ENCODE measurements around the gene TOMM40. TPM values are rescaled to one million over a fixed set of nuclear protein-coding genes. Genes with fewer than 3 reads are reported as not detected.
"Not testable (repeated sequence)": the region's sequence is repeated elsewhere in the genome, so short reads cannot be mapped to it uniquely, and the experiment has no call there.

Gene TOMM40
- total RNA-seq, 1 experiment from 2014 or later, result 180 TPM

GRCh38 chr19:44887648-44888047 is 3.4 kb upstream of the TOMM40 start:
- Histone ChIP-seq H3K23ac (ENCODE audit: insufficient read length, low read depth, low read length) (no peak overlapping the region), H3K56ac (ENCODE audit: insufficient read length, low read depth, low read length) (no peak overlapping the region), H3K4me1 (ENCODE audit: insufficient read depth, low read length) (peaks cover 6% of the 10 kb centered on the region; the same call in 1 of the 2 replicates), H3K79me2 (ENCODE audit: insufficient read depth, low read length) (peaks cover 11% of the 10 kb centered on the region), H2BK20ac (ENCODE audit: low read depth, low read length, poor library complexity, severe bottlenecking) (no peak overlapping the region), H3T11ph (ENCODE audit: low read length) (no peak overlapping the region), H2AFZ (ENCODE audit: low read length) (no peak overlapping the region), H3K4ac (ENCODE audit: low read depth, low read length) (no peak overlapping the region), H3K27ac (ENCODE audit: insufficient read length, low read depth, low read length) (no peak overlapping the region), H3K9ac (ENCODE audit: extremely low read depth, insufficient read length, low read length) (no peak overlapping the region), H4K91ac (ENCODE audit: insufficient read length, low read depth, low read length) (no peak overlapping the region), H2BK120ac (ENCODE audit: low read depth, low read length, poor library complexity, severe bottlenecking) (no peak overlapping the region), H4K8ac (replicated peaks; ENCODE audit: insufficient read length, low read depth, low read length) (no peak overlapping the region), H2BK15ac (ENCODE audit: low read depth, low read length) (no peak overlapping the region), H3K23me2 (ENCODE audit: insufficient read length, low read depth, low read length, poor library complexity, severe bottlenecking) (peaks cover 6% of the 10 kb centered on the region), H4K20me1 (ENCODE audit: control insufficient read depth, insufficient read depth, insufficient read length) (peaks cover 3% of the 10 kb centered on the region), H3K4me2 (ENCODE audit: insufficient read depth, insufficient read length, low read length) (no peak overlapping the region), H3K9me3 (ENCODE audit: control insufficient read depth, low read depth, low read length) (no peaks in the 10 kb centered on the region), H3K79me1 (ENCODE audit: insufficient read depth, low read depth, low read length, poor library complexity, severe bottlenecking) (peaks cover 9% of the 10 kb centered on the region), H3K14ac (ENCODE audit: insufficient read depth, low read length) (no peak overlapping the region), H3K18ac (ENCODE audit: insufficient read length, low read depth, low read length) (no peak overlapping the region), H2BK12ac (ENCODE audit: insufficient read length, low read depth, low read length) (no peak overlapping the region), H2AK5ac (ENCODE audit: insufficient read length, low read length) (no peak overlapping the region), H4K5ac (ENCODE audit: insufficient read length, low read depth, low read length) (no peak overlapping the region), H3K27me3 (ENCODE audit: insufficient read depth, low read length) (no peaks in the 10 kb centered on the region), H2BK5ac (ENCODE audit: insufficient read length, low read length) (no peak overlapping the region)
- WGBS (ENCODE audit: extremely low coverage, insufficient read length, low lambda C conversion rate), result no CpG with 5 or more reads among the region's 4 CpGs
- Mint-ChIP-seq H3K4me1 (peaks cover 3 to 28% of the 10 kb centered on the region in 2 experiments), H3K27ac (no peak overlapping the region), H3K36me3 (ENCODE audit: insufficient read depth in 1 of 3, low read depth in 3 of 3) (peaks cover 34 to 67% (median 64%) of the 10 kb centered on the region in 3 experiments), H3K27me3 (ENCODE audit: low read depth) (no peaks in the 10 kb centered on the region; the same call in 1 of the 2 replicates), H3K4me3 (no peak overlapping the region), H3K9me3 (no peaks in the 10 kb centered on the region)
- DNase-seq, result no peak
- TF ChIP-seq, protein P1, sequence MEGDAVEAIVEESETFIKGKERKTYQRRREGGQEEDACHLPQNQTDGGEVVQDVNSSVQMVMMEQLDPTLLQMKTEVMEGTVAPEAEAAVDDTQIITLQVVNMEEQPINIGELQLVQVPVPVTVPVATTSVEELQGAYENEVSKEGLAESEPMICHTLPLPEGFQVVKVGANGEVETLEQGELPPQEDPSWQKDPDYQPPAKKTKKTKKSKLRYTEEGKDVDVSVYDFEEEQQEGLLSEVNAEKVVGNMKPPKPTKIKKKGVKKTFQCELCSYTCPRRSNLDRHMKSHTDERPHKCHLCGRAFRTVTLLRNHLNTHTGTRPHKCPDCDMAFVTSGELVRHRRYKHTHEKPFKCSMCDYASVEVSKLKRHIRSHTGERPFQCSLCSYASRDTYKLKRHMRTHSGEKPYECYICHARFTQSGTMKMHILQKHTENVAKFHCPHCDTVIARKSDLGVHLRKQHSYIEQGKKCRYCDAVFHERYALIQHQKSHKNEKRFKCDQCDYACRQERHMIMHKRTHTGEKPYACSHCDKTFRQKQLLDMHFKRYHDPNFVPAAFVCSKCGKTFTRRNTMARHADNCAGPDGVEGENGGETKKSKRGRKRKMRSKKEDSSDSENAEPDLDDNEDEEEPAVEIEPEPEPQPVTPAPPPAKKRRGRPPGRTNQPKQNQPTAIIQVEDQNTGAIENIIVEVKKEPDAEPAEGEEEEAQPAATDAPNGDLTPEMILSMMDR (conservative IDR thresholded peaks at IDR 0.05), result no peak

DNA sequence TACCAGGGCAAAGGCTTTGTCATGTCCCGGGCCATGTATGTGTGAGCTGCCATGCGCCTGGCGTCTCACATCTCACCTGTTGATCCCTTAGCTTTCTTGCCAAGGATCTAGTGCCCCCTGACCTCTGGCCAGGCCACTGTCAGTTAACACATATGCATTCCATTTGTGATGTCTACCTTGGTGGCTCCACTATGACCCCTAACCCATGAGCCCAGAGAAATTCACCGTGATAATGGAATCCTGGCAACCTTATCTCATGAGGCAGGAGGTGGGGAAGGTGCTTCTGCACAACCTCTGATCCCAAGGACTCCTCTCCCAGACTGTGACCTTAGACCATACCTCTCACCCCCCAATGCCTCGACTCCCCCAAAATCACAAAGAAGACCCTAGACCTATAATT is 2.7 kb upstream of the TOMM40 start:
- H3K9me3 Mint-ChIP-seq; DNase-seq; H3K4me2 ChIP-seq (ENCODE audit: insufficient read depth, insufficient read length, low read length); H3K27me3 ChIP-seq (ENCODE audit: insufficient read depth, low read length); H3K27me3 Mint-ChIP-seq (ENCODE audit: low read depth); H4K8ac ChIP-seq (replicated peaks; ENCODE audit: insufficient read length, low read depth, low read length); H3K4me3 Mint-ChIP-seq; H2AK5ac ChIP-seq (ENCODE audit: insufficient read length, low read length); H3K4me1 ChIP-seq (ENCODE audit: insufficient read depth, low read length); H3K23ac ChIP-seq (ENCODE audit: insufficient read length, low read depth, low read length); H4K20me1 ChIP-seq (ENCODE audit: control insufficient read depth, insufficient read depth, insufficient read length); H4K5ac ChIP-seq (ENCODE audit: insufficient read length, low read depth, low read length); H3K14ac ChIP-seq (ENCODE audit: insufficient read depth, low read length); H3K27ac ChIP-seq (ENCODE audit: insufficient read length, low read depth, low read length); H3K56ac ChIP-seq (ENCODE audit: insufficient read length, low read depth, low read length); H3K4ac ChIP-seq (ENCODE audit: low read depth, low read length); H3K23me2 ChIP-seq (ENCODE audit: insufficient read length, low read depth, low read length, poor library complexity, severe bottlenecking); H2BK5ac ChIP-seq (ENCODE audit: insufficient read length, low read length); H2BK120ac ChIP-seq (ENCODE audit: low read depth, low read length, poor library complexity, severe bottlenecking); H4K91ac ChIP-seq (ENCODE audit: insufficient read length, low read depth, low read length); H2BK15ac ChIP-seq (ENCODE audit: low read depth, low read length); H3K18ac ChIP-seq (ENCODE audit: insufficient read length, low read depth, low read length); H3K9me3 ChIP-seq (ENCODE audit: control insufficient read depth, low read depth, low read length); H2AFZ ChIP-seq (ENCODE audit: low read length); H3K27ac Mint-ChIP-seq; H3T11ph ChIP-seq (ENCODE audit: low read length); H2BK20ac ChIP-seq (ENCODE audit: low read depth, low read length, poor library complexity, severe bottlenecking); H2BK12ac ChIP-seq (ENCODE audit: insufficient read length, low read depth, low read length); H3K9ac ChIP-seq (ENCODE audit: extremely low read depth, insufficient read length, low read length): not testable (repeated sequence)
- peaks cover 13% of the 10 kb centered on the region for H3K79me1 ChIP-seq (ENCODE audit: insufficient read depth, low read depth, low read length, poor library complexity, severe bottlenecking)
- H3K4me1 Mint-ChIP-seq, result peaks cover 3 to 25% of the 10 kb centered on the region in 2 experiments
- peaks cover 12% of the 10 kb centered on the region for H3K79me2 ChIP-seq (ENCODE audit: insufficient read depth, low read length)
- H3K36me3 Mint-ChIP-seq (ENCODE audit: insufficient read depth in 1 of 3, low read depth in 3 of 3), result peaks cover 40 to 67% (median 67%) of the 10 kb centered on the region in 3 experiments
- WGBS (ENCODE audit: extremely low coverage, insufficient read length, low lambda C conversion rate), result no CpG with 5 or more reads among the region's 5 CpGs
